HepG2 (cell line): ENCODE data around the gene IFITM5. TPM values are rescaled to one million over a fixed set of nuclear protein-coding genes. Genes with fewer than 3 reads are reported as not detected.
A peak's percentile ranks its signal among the peaks of the same experiment; 100 is the strongest.

Source experiments
- ATRX ChIP-seq: sonication (generic); formaldehyde crosslinking; IDR thresholded peaks from 2 replicates; pipeline ENCODE4 v1.4.0; 2020; ENCODE audit warnings: missing genetic modification reagents, borderline replicate concordance
- CEBPB ChIP-seq: IDR thresholded peaks from 2 replicates; pipeline ENCODE4 v1.6.1; 2011; ENCODE audit warnings: low read depth, low read length, improper control_type of control experiment, borderline replicate concordance
- FOXJ3 ChIP-seq: sonication (generic); formaldehyde crosslinking; IDR thresholded peaks from 2 replicates; pipeline ENCODE4 v1.4.0; 2020; ENCODE audit warnings: missing genetic modification reagents, mild to moderate bottlenecking, borderline replicate concordance
- FOXK1 ChIP-seq: sonication (generic); formaldehyde crosslinking; IDR thresholded peaks from 2 replicates; pipeline ENCODE4 v1.4.0; 2020; ENCODE audit warnings: low read depth, missing genetic modification reagents, borderline replicate concordance
- GATAD2A ChIP-seq: IDR thresholded peaks from 2 replicates; pipeline ENCODE4 v1.6.1; 2016
- GZF1 ChIP-seq: sonication (generic); formaldehyde crosslinking; IDR thresholded peaks from 2 replicates; pipeline ENCODE4 v1.5.1; 2020; ENCODE audit warnings: mild to moderate bottlenecking, missing genetic modification reagents
- KMT2B ChIP-seq: IDR thresholded peaks from 2 replicates; pipeline ENCODE4 v1.6.1; 2016; ENCODE audit warnings: missing genetic modification reagents, missing compliant biosample characterization
- MAFG ChIP-seq: sonication (generic); formaldehyde crosslinking; IDR thresholded peaks from 2 replicates; pipeline ENCODE4 v1.5.1; 2020; ENCODE audit warnings: mild to moderate bottlenecking, missing genetic modification reagents
- NCOA2 ChIP-seq: sonication (generic); formaldehyde crosslinking; IDR thresholded peaks from 2 replicates; pipeline ENCODE4 v1.8.0; 2022; ENCODE audit warnings: inconsistent platforms
- NRL ChIP-seq: sonication (generic); formaldehyde crosslinking; IDR thresholded peaks from 2 replicates; pipeline ENCODE4 v1.5.0; 2020; ENCODE audit warnings: missing genetic modification reagents, mild to moderate bottlenecking, moderate library complexity, borderline replicate concordance
- PCBP1 ChIP-seq: fragments of 200-400 bp; formaldehyde crosslinking; IDR thresholded peaks from 2 replicates; pipeline ENCODE4 v1.6.1; 2017; ENCODE audit warnings: mild to moderate bottlenecking, low read depth, low read length, borderline replicate concordance
- PRMT3 ChIP-seq: sonication (generic); formaldehyde crosslinking; IDR thresholded peaks from 2 replicates; pipeline ENCODE4 v1.8.1; 2022; ENCODE audit warnings: low read depth, mild to moderate bottlenecking, moderate library complexity, missing genetic modification reagents, borderline replicate concordance
- RXRB ChIP-seq: IDR thresholded peaks from 2 replicates; pipeline ENCODE4 v1.6.1; 2016; ENCODE audit warnings: borderline replicate concordance, missing genetic modification reagents, missing compliant biosample characterization
- SAP130 ChIP-seq: IDR thresholded peaks from 2 replicates; pipeline ENCODE4 v1.6.1; 2016; ENCODE audit warnings: low read depth
- SIX4 ChIP-seq: sonication (generic); formaldehyde crosslinking; IDR thresholded peaks from 2 replicates; pipeline ENCODE4 v1.4.0; 2020; ENCODE audit warnings: missing genetic modification reagents
- SP2 ChIP-seq: sonication (generic); formaldehyde crosslinking; IDR thresholded peaks from 2 replicates; pipeline ENCODE4 v1.5.1; 2020; ENCODE audit warnings: mild to moderate bottlenecking, missing genetic modification reagents
- THAP8 ChIP-seq: sonication (generic); formaldehyde crosslinking; IDR thresholded peaks from 2 replicates; pipeline ENCODE4 v1.5.1; 2020; ENCODE audit warnings: missing genetic modification reagents, mild to moderate bottlenecking, borderline replicate concordance
- TOPORS ChIP-seq: sonication (generic); formaldehyde crosslinking; IDR thresholded peaks from 2 replicates; pipeline ENCODE4 v1.8.0; 2023; ENCODE audit warnings: mild to moderate bottlenecking, missing genetic modification reagents
- TSC22D2 ChIP-seq: sonication (generic); formaldehyde crosslinking; IDR thresholded peaks from 2 replicates; pipeline ENCODE4 v1.5.1; 2020; ENCODE audit warnings: missing genetic modification reagents, mild to moderate bottlenecking, borderline replicate concordance
- YEATS4 ChIP-seq: sonication (generic); formaldehyde crosslinking; IDR thresholded peaks from 2 replicates; pipeline ENCODE4 v1.4.0; 2020; ENCODE audit warnings: missing genetic modification reagents, borderline replicate concordance
- ZBTB26 ChIP-seq: IDR thresholded peaks from 2 replicates; pipeline ENCODE4 v1.6.1; 2016; ENCODE audit warnings: missing compliant biosample characterization, missing genetic modification reagents, borderline replicate concordance
- ZMYM3 ChIP-seq: sonication (generic); formaldehyde crosslinking; IDR thresholded peaks from 2 replicates; pipeline ENCODE4 v1.5.1; 2020; ENCODE audit warnings: mild to moderate bottlenecking, missing genetic modification reagents
- ZNF10 ChIP-seq: sonication (generic); formaldehyde crosslinking; IDR thresholded peaks from 2 replicates; pipeline ENCODE4 v1.4.0; 2020; ENCODE audit warnings: mild to moderate bottlenecking, low read depth, missing genetic modification reagents, borderline replicate concordance
- ZNF282 ChIP-seq: fragments of 450-650 bp; IDR thresholded peaks from 2 replicates; pipeline ENCODE4 v1.6.1; 2018; ENCODE audit not compliant: partially characterized antibody
- ZNF33B ChIP-seq: sonication (generic); formaldehyde crosslinking; IDR thresholded peaks from 2 replicates; pipeline ENCODE4 v1.5.1; 2020; ENCODE audit warnings: mild to moderate bottlenecking, missing genetic modification reagents
- ZNF530 ChIP-seq: sonication (generic); formaldehyde crosslinking; IDR thresholded peaks from 2 replicates; pipeline ENCODE4 v1.5.0; 2020; ENCODE audit warnings: low read depth, mild to moderate bottlenecking, missing genetic modification reagents
- ZNF558 ChIP-seq: sonication (generic); formaldehyde crosslinking; IDR thresholded peaks from 2 replicates; pipeline ENCODE4 v1.9.0; 2022; ENCODE audit warnings: mild to moderate bottlenecking, missing genetic modification reagents, borderline replicate concordance
- ZNF710 ChIP-seq: sonication (generic); formaldehyde crosslinking; IDR thresholded peaks from 2 replicates; pipeline ENCODE4 v1.5.0; 2020; ENCODE audit warnings: mild to moderate bottlenecking, missing genetic modification reagents, borderline replicate concordance
- polyA plus RNA-seq, 8 experiments: library from polyadenylated mRNA; depleted of rRNA in 3 of 8; stranded (reverse) in 7 of 8; unstranded in 1 of 8; fragments of >200 nt; fragmentation: Illumina TruSeq in 4 of 8; extraction: Trizol in 4 of 8; gene quantifications; 2 replicates each; pipeline versions ENCODE4 v1.2.1 to v1.2.3, GENCODE V29; 2011 to 2016; ENCODE audit warnings: low read depth in 4 of 8, missing spikeins in 1 of 8, mixed read lengths in 1 of 8; ENCODE audit not compliant: insufficient read depth in 1 of 8
- total RNA-seq, 5 experiments: library from RNA; depleted of rRNA; stranded (reverse); fragments of >200 nt; fragmentation: Illumina TruSeq; extraction: Trizol; gene quantifications; 2 replicates each; pipeline ENCODE4 v1.2.3, GENCODE V29; 2016; ENCODE audit warnings: low read depth in 1 of 5

Gene IFITM5
- total and polyA plus RNA-seq, 2 of the 13 experiments (the other 11 are each of a cell fraction or from before 2014, with no cell fraction given), result not detected

- TF ChIP-seq ZBTB26 (CRISPR knock-in tag), result no peak
- peak; percentile 40; the same call in 1 of the 2 replicates for TF ChIP-seq ZNF710 (CRISPR knock-in tag)
- no peak for TF ChIP-seq THAP8
- TF ChIP-seq SIX4 (CRISPR knock-in tag), result no peak
- peak; percentile 78 for TF ChIP-seq CEBPB
- no peak for TF ChIP-seq PCBP1
- no peak for TF ChIP-seq SP2 (CRISPR knock-in tag)
- 0 out of 2 replicates have a peak, but pooled peaks have one; percentile 27 for TF ChIP-seq YEATS4 (CRISPR knock-in tag)
- no peak for TF ChIP-seq TOPORS
- no peak for TF ChIP-seq ZNF10 (CRISPR knock-in tag)
- TF ChIP-seq TSC22D2 (CRISPR knock-in tag), result no peak
- TF ChIP-seq KMT2B (CRISPR knock-in tag), result no peak
- no peak for TF ChIP-seq ZMYM3
- no peak for TF ChIP-seq MAFG (CRISPR knock-in tag)
- TF ChIP-seq PRMT3 (CRISPR knock-in tag), result no peak
- TF ChIP-seq ZNF282, result no peak
- TF ChIP-seq GATAD2A (CRISPR knock-in tag), result 0 out of 2 replicates have a peak, but pooled peaks have one; percentile 8
- no peak for TF ChIP-seq NRL
- no peak for TF ChIP-seq ZNF530
- TF ChIP-seq NCOA2 (CRISPR knock-in tag), result no peak
- peak; percentile 36; the same call in 1 of the 2 replicates for TF ChIP-seq FOXK1
- no peak for TF ChIP-seq ZNF558 (CRISPR knock-in tag)
- TF ChIP-seq GZF1 (CRISPR knock-in tag), result no peak
- 0 out of 2 replicates have a peak, but pooled peaks have one; percentile 18 for TF ChIP-seq FOXJ3 (CRISPR knock-in tag)
- TF ChIP-seq RXRB (CRISPR knock-in tag), result no peak
- 0 out of 2 replicates have a peak, but pooled peaks have one; percentile 34 for TF ChIP-seq ZNF33B (CRISPR knock-in tag)
- peak; percentile 7 for TF ChIP-seq SAP130
- TF ChIP-seq ATRX (CRISPR knock-in tag), result no peak
Measured at GRCh38 chr11:269146-269890, 30.0 kb downstream of the IFITM5 start (continued).
